ENCODE measurements around the gene VPS13A. TPM values are rescaled to one million over a fixed set of nuclear protein-coding genes. Genes with fewer than 3 reads are reported as not detected.

VPS13A gene
- total RNA-seq, 1 experiment from 2014 or later: 31.5 TPM

GRCh38 chr9:77188242-77188641 lies 10.9 kb downstream of the VPS13A start:
- Mint-ChIP-seq H3K4me3 (no peak overlapping the region), H3K27me3 (ENCODE audit: low read depth) (no peaks in the 10 kb centered on the region), H3K9me3 (peaks cover 17% of the 10 kb centered on the region), H3K27ac (no peak overlapping the region), H3K4me1 (peaks cover 34% of the 10 kb centered on the region), H3K36me3 (peaks cover 4% of the 10 kb centered on the region; the same call in 1 of the 2 replicates)
- TF ChIP-seq NFATC4 (CRISPR knock-in tag; IDR thresholded peaks at IDR 0.05) (no peak), NFE2L1 (CRISPR knock-in tag; IDR thresholded peaks at IDR 0.05) (no peak), TP53 (CRISPR knock-in tag; IDR thresholded peaks at IDR 0.05) (no peak), ZNF317 (CRISPR knock-in tag; IDR thresholded peaks at IDR 0.05; ENCODE audit: borderline replicate concordance, low read depth) (no peak), NR1H2 (CRISPR knock-in tag; IDR thresholded peaks at IDR 0.05) (no peak), RELA (CRISPR knock-in tag; IDR thresholded peaks at IDR 0.05; ENCODE audit: borderline replicate concordance) (no peak), ZNF396 (CRISPR knock-in tag; IDR thresholded peaks at IDR 0.05; ENCODE audit: borderline replicate concordance) (no peak), FOXK1 (CRISPR knock-in tag; IDR thresholded peaks at IDR 0.05) (no peak), ZSCAN18 (CRISPR knock-in tag; IDR thresholded peaks at IDR 0.05) (no peak), ZNF423 (CRISPR knock-in tag; IDR thresholded peaks at IDR 0.05) (no peak), CDX4 (CRISPR knock-in tag; IDR thresholded peaks at IDR 0.05; ENCODE audit: borderline replicate concordance) (no peak), ZNF138 (CRISPR knock-in tag; conservative IDR thresholded peaks at IDR 0.05) (no peak), ATF3 (CRISPR knock-in tag; conservative IDR thresholded peaks at IDR 0.05) (no peak), ZNF263 (CRISPR knock-in tag; IDR thresholded peaks at IDR 0.05; ENCODE audit: low read depth) (no peak), CBFB (CRISPR knock-in tag; IDR thresholded peaks at IDR 0.05; ENCODE audit: low read depth) (no peak), TCF7 (CRISPR knock-in tag; IDR thresholded peaks at IDR 0.05; ENCODE audit: low read depth) (no peak)
- TF ChIP-seq, protein P1, sequence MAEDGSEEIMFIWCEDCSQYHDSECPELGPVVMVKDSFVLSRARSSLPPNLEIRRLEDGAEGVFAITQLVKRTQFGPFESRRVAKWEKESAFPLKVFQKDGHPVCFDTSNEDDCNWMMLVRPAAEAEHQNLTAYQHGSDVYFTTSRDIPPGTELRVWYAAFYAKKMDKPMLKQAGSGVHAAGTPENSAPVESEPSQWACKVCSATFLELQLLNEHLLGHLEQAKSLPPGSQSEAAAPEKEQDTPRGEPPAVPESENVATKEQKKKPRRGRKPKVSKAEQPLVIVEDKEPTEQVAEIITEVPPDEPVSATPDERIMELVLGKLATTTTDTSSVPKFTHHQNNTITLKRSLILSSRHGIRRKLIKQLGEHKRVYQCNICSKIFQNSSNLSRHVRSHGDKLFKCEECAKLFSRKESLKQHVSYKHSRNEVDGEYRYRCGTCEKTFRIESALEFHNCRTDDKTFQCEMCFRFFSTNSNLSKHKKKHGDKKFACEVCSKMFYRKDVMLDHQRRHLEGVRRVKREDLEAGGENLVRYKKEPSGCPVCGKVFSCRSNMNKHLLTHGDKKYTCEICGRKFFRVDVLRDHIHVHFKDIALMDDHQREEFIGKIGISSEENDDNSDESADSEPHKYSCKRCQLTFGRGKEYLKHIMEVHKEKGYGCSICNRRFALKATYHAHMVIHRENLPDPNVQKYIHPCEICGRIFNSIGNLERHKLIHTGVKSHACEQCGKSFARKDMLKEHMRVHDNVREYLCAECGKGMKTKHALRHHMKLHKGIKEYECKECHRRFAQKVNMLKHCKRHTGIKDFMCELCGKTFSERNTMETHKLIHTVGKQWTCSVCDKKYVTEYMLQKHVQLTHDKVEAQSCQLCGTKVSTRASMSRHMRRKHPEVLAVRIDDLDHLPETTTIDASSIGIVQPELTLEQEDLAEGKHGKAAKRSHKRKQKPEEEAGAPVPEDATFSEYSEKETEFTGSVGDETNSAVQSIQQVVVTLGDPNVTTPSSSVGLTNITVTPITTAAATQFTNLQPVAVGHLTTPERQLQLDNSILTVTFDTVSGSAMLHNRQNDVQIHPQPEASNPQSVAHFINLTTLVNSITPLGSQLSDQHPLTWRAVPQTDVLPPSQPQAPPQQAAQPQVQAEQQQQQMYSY (CRISPR knock-in tag; IDR thresholded peaks at IDR 0.05): no peak
- TF ChIP-seq, protein P2, sequence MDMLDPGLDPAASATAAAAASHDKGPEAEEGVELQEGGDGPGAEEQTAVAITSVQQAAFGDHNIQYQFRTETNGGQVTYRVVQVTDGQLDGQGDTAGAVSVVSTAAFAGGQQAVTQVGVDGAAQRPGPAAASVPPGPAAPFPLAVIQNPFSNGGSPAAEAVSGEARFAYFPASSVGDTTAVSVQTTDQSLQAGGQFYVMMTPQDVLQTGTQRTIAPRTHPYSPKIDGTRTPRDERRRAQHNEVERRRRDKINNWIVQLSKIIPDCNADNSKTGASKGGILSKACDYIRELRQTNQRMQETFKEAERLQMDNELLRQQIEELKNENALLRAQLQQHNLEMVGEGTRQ (CRISPR knock-in tag; IDR thresholded peaks at IDR 0.05): no peak
- TF ChIP-seq, protein P3, sequence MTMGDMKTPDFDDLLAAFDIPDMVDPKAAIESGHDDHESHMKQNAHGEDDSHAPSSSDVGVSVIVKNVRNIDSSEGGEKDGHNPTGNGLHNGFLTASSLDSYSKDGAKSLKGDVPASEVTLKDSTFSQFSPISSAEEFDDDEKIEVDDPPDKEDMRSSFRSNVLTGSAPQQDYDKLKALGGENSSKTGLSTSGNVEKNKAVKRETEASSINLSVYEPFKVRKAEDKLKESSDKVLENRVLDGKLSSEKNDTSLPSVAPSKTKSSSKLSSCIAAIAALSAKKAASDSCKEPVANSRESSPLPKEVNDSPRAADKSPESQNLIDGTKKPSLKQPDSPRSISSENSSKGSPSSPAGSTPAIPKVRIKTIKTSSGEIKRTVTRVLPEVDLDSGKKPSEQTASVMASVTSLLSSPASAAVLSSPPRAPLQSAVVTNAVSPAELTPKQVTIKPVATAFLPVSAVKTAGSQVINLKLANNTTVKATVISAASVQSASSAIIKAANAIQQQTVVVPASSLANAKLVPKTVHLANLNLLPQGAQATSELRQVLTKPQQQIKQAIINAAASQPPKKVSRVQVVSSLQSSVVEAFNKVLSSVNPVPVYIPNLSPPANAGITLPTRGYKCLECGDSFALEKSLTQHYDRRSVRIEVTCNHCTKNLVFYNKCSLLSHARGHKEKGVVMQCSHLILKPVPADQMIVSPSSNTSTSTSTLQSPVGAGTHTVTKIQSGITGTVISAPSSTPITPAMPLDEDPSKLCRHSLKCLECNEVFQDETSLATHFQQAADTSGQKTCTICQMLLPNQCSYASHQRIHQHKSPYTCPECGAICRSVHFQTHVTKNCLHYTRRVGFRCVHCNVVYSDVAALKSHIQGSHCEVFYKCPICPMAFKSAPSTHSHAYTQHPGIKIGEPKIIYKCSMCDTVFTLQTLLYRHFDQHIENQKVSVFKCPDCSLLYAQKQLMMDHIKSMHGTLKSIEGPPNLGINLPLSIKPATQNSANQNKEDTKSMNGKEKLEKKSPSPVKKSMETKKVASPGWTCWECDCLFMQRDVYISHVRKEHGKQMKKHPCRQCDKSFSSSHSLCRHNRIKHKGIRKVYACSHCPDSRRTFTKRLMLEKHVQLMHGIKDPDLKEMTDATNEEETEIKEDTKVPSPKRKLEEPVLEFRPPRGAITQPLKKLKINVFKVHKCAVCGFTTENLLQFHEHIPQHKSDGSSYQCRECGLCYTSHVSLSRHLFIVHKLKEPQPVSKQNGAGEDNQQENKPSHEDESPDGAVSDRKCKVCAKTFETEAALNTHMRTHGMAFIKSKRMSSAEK (CRISPR knock-in tag; IDR thresholded peaks at IDR 0.05; ENCODE audit: borderline replicate concordance): no peak
- TF ChIP-seq, protein P4, sequence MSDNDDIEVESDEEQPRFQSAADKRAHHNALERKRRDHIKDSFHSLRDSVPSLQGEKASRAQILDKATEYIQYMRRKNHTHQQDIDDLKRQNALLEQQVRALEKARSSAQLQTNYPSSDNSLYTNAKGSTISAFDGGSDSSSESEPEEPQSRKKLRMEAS (CRISPR knock-in tag; IDR thresholded peaks at IDR 0.05): no peak
- POLR2A ChIA-PET: no interaction called here
- ATAC-seq (no peak), DNase-seq (ENCODE audit: low spot score) (no peak)
- CTCF ChIA-PET: interaction anchor here (0.6 to 1.4 kb wide), 3 partner anchors 22 to 252 kb away, joined by 3 to 4 read pairs (median 4); no protein-coding TSS in a partner anchor

Data from WTC11 (cell line).